A549 (cell line): ENCODE measurements around the gene ARMH3. TPM values are rescaled to one million over a fixed set of nuclear protein-coding genes. Genes with fewer than 3 reads are reported as not detected.

ENCODE experiments used
- ATAC-seq, 2 experiments: fragments of 200-7000 bp in 1 of 2; fragments of >200 bp in 1 of 2; cut with Nextera tagmentation in 1 of 2; cut with Tn5 transposase in 1 of 2; 3 replicates each; pipeline versions ENCODE4 v1.8.0 to v1.9.1; 2018 to 2020; ENCODE audit warnings: mild to moderate bottlenecking in 1 of 2, moderate library complexity in 1 of 2
- CTCF ChIA-PET: fragments of 300-600 bp; sonication (Branson Sonifier 250); formaldehyde crosslinking; extraction: SDS; loops from one replicate; lab custom pipeline; 2021; ENCODE audit warnings: antibody characterized with exemption, inconsistent platforms; lab: Yijun Ruan, JAX
- POLR2A ChIA-PET: fragments of 350-600 bp; formaldehyde crosslinking; extraction: SDS; loops from one replicate; lab custom pipeline; 2021; ENCODE audit warnings: antibody characterized with exemption, inconsistent platforms; lab: Yijun Ruan, JAX
- DNase-seq, 2 experiments: peaks; one replicate each; pipeline versions ENCODE4 v3.0.0 to v3.0.0-alpha.2; 2011 to 2016; ENCODE audit warnings: low read depth in 1 of 2, low spot score in 1 of 2
- FAIRE-seq: peaks from 2 replicates; lab custom pipeline; 2011; peaks lifted over from hg19 to GRCh38; lab: Jason Lieb, UNC
- H3K27ac ChIP-seq, 2 experiments: fragments of >200 bp; sonication (Bioruptor Twin); formaldehyde crosslinking; 3 replicates each; pipeline ENCODE4 v1.5.1; 2016 to 2017
- H3K4me1 ChIP-seq: fragments of >200 bp; sonication (Bioruptor Twin); formaldehyde crosslinking; 3 replicates; pipeline ENCODE4 v1.6.1; 2016
- H3K4me2 ChIP-seq: fragments of >200 bp; sonication (Bioruptor Twin); formaldehyde crosslinking; 3 replicates; pipeline ENCODE4 v1.6.1; 2016
- H3K4me3 ChIP-seq: fragments of >200 bp; sonication (Bioruptor Twin); formaldehyde crosslinking; 3 replicates; pipeline ENCODE4 v1.5.1; 2016
- H3K9me3 ChIP-seq: fragments of >200 bp; sonication (Bioruptor Twin); formaldehyde crosslinking; 3 replicates; pipeline ENCODE4 v1.6.1; 2016
- BCL3 ChIP-seq: fragments of >200 bp; sonication (Bioruptor Twin); formaldehyde crosslinking; IDR thresholded peaks from 3 replicates; pipeline ENCODE4 v1.6.1; 2016
- BHLHE40 ChIP-seq: IDR thresholded peaks from 2 replicates; pipeline ENCODE4 v1.6.1; 2012; ENCODE audit warnings: low read depth, low read length, inconsistent platforms
- CBX2 ChIP-seq: fragments of 200-600 bp; sonication (generic); IDR thresholded peaks from 2 replicates; pipeline ENCODE4 v1.6.1; 2016; ENCODE audit warnings: low read depth, mild to moderate bottlenecking, borderline replicate concordance
- CHD4 ChIP-seq: fragments of 200-600 bp; sonication (generic); IDR thresholded peaks from 2 replicates; pipeline ENCODE4 v1.6.1; 2016; ENCODE audit warnings: antibody characterized with exemption, mild to moderate bottlenecking, borderline replicate concordance
- CTCF ChIP-seq: fragments of >200 bp; sonication (Bioruptor Twin); formaldehyde crosslinking; IDR thresholded peaks from 3 replicates; pipeline ENCODE4 v1.5.1; 2016
- EHMT2 ChIP-seq: fragments of 200-600 bp; sonication (generic); IDR thresholded peaks from 2 replicates; pipeline ENCODE4 v1.6.1; 2016; ENCODE audit warnings: antibody characterized with exemption, low read depth, mild to moderate bottlenecking, moderate library complexity
- EP300 ChIP-seq, 2 experiments: fragments of >200 bp; sonication (Bioruptor Twin); formaldehyde crosslinking; IDR thresholded peaks; 2 replicates in 1 of 2; 3 replicates in 1 of 2; pipeline ENCODE4 v1.6.1; 2016 to 2017
- GATA3 ChIP-seq: IDR thresholded peaks from 2 replicates; pipeline ENCODE4 v1.6.1; 2012; ENCODE audit warnings: borderline replicate concordance
- HES2 ChIP-seq: fragments of >200 bp; sonication (Bioruptor Twin); formaldehyde crosslinking; IDR thresholded peaks from 2 replicates; pipeline ENCODE4 v1.6.1; 2016
- HEYL ChIP-seq: fragments of 250-450 bp; sonication (Bioruptor Pico); IDR thresholded peaks from 2 replicates; pipeline ENCODE4 v1.8.0; 2021; ENCODE audit warnings: mild to moderate bottlenecking, moderate library complexity
- HOXA7 ChIP-seq: fragments of 250-450 bp; sonication (Bioruptor Pico); IDR thresholded peaks from 2 replicates; pipeline ENCODE4 v1.5.0; 2020; ENCODE audit warnings: mild to moderate bottlenecking, moderate library complexity
- HOXB5 ChIP-seq: fragments of 250-450 bp; sonication (Bioruptor Pico); IDR thresholded peaks from 2 replicates; pipeline ENCODE4 v1.5.0; 2020; ENCODE audit warnings: mild to moderate bottlenecking, moderate library complexity
- JUN ChIP-seq, 2 experiments: fragments of >200 bp; sonication (Bioruptor Twin); formaldehyde crosslinking; IDR thresholded peaks; 2 replicates in 1 of 2; 3 replicates in 1 of 2; pipeline ENCODE4 v1.6.1; 2016 to 2017
- KDM1A ChIP-seq: fragments of 200-600 bp; sonication (generic); IDR thresholded peaks from 2 replicates; pipeline ENCODE4 v1.6.1; 2016; ENCODE audit warnings: low read depth, mild to moderate bottlenecking
- KDM5A ChIP-seq: fragments of 200-600 bp; sonication (generic); IDR thresholded peaks from 2 replicates; pipeline ENCODE4 v1.6.1; 2016; ENCODE audit warnings: antibody characterized with exemption, mild to moderate bottlenecking
- MAX ChIP-seq: IDR thresholded peaks from 2 replicates; pipeline ENCODE4 v1.6.1; 2012
- MAZ ChIP-seq: fragments of 150-350 bp; IDR thresholded peaks from 2 replicates; pipeline ENCODE4 v1.6.1; 2014; ENCODE audit warnings: antibody characterized with exemption, low read depth, low read length, borderline replicate concordance
- MYC ChIP-seq: IDR thresholded peaks from 2 replicates; pipeline ENCODE4 v1.6.1; 2012; ENCODE audit warnings: mild to moderate bottlenecking, inconsistent platforms, low read length, improper control_type of control experiment, borderline replicate concordance
- NFE2L2 ChIP-seq: fragments of 150-350 bp; conservative IDR thresholded peaks from 2 replicates; pipeline ENCODE4 v1.6.1; 2014; ENCODE audit warnings: low read length
- NPAS2 ChIP-seq: fragments of 250-450 bp; sonication (Bioruptor Pico); IDR thresholded peaks from 2 replicates; pipeline ENCODE4 v1.8.0; 2022; ENCODE audit warnings: mild to moderate bottlenecking, moderate library complexity, borderline replicate concordance
- NR3C1 ChIP-seq: fragments of >200 bp; sonication (Bioruptor Twin); formaldehyde crosslinking; IDR thresholded peaks from 3 replicates; pipeline ENCODE4 v1.6.1; 2017
- PHF8 ChIP-seq: fragments of 200-600 bp; sonication (generic); IDR thresholded peaks from 2 replicates; pipeline ENCODE4 v1.6.1; 2016; ENCODE audit warnings: low read depth, mild to moderate bottlenecking, antibody characterized with exemption, moderate library complexity, borderline replicate concordance
- POLR2A ChIP-seq: IDR thresholded peaks from 2 replicates; pipeline ENCODE4 v1.6.1; 2012; ENCODE audit warnings: mild to moderate bottlenecking, low read length
- RAD21 ChIP-seq, 2 experiments: fragments of >200 bp in 1 of 2; sonication (Bioruptor Twin) in 1 of 2; formaldehyde crosslinking in 1 of 2; IDR thresholded peaks in 1 of 2; conservative IDR thresholded peaks in 1 of 2; 2 replicates in 1 of 2; 3 replicates in 1 of 2; pipeline ENCODE4 v1.6.1; 2012 to 2018; ENCODE audit warnings: inconsistent platforms in 1 of 2
- RCOR1 ChIP-seq: fragments of 150-350 bp; IDR thresholded peaks from 2 replicates; pipeline ENCODE4 v1.6.1; 2014; ENCODE audit warnings: antibody characterized with exemption, low read length, low read depth
- REST ChIP-seq: fragments of 200-600 bp; sonication (generic); IDR thresholded peaks from 2 replicates; pipeline ENCODE4 v1.6.1; 2016; ENCODE audit warnings: antibody characterized with exemption, mild to moderate bottlenecking, moderate library complexity
- TFCP2L1 ChIP-seq: fragments of 250-450 bp; sonication (Bioruptor Pico); IDR thresholded peaks from 2 replicates; pipeline ENCODE4 v1.5.0; 2021; ENCODE audit warnings: mild to moderate bottlenecking
- TP53 ChIP-seq: fragments of 250-450 bp; sonication (Bioruptor Pico); IDR thresholded peaks from 2 replicates; pipeline ENCODE4 v1.5.0; 2021; ENCODE audit warnings: mild to moderate bottlenecking, moderate library complexity
- USF2 ChIP-seq: fragments of 450-650 bp; IDR thresholded peaks from 2 replicates; pipeline ENCODE4 v1.6.1; 2014; ENCODE audit warnings: antibody characterized with exemption
- ZC3H11A ChIP-seq: fragments of 450-650 bp; IDR thresholded peaks from 2 replicates; pipeline ENCODE4 v1.6.1; 2014; ENCODE audit warnings: antibody characterized with exemption, mild to moderate bottlenecking
- ZFP36 ChIP-seq: fragments of 450-650 bp; IDR thresholded peaks from 2 replicates; pipeline ENCODE4 v1.6.1; 2014; ENCODE audit warnings: borderline replicate concordance; ENCODE audit not compliant: partially characterized antibody
- ZSCAN20 ChIP-seq: fragments of 250-450 bp; sonication (Bioruptor Pico); IDR thresholded peaks from 2 replicates; pipeline ENCODE4 v1.8.0; 2022; ENCODE audit warnings: mild to moderate bottlenecking, moderate library complexity
- WGBS: methylation state at CpG from one replicate; pipeline ENCODE4 v1.1.6; 2017; ENCODE audit errors: missing lambda C conversion rate; 5-methylcytosine and 5-hydroxymethylcytosine counted together
- polyA minus RNA-seq: library from RNA; depleted of rRNA, polyadenylated mRNA; stranded (reverse); fragments of >200 nt; gene quantifications from 2 replicates; pipeline ENCODE4 v1.2.3, GENCODE V29; 2011; rRNA and poly(A)+ RNA removed
- polyA plus RNA-seq, 4 experiments: library from polyadenylated mRNA; depleted of rRNA in 3 of 4; stranded (reverse); fragments of >200 nt; fragmentation: RNase III in 1 of 4; extraction: RNeasy Plus Mini Kit Qiagen cat#74134 plus additional on column Dnase treatment in 1 of 4; gene quantifications; 2 replicates in 3 of 4; 3 replicates in 1 of 4; pipeline ENCODE4 v1.2.3, GENCODE V29; 2011 to 2017

ARMH3 gene
- polyA plus RNA-seq (2011; rRNA removed) (17.3 and 20.1 TPM in 2 replicates), polyA plus RNA-seq (2017; fragmentation: RNase III; extraction: RNeasy Plus Mini Kit Qiagen cat#74134 plus additional on column Dnase treatment) (11.3 to 13.3 TPM (median 12.7 TPM) in 3 replicates), polyA minus RNA-seq (14.4 and 15.7 TPM in 2 replicates)
- 8.7 and 9.8 TPM in 2 replicates for polyA plus RNA-seq (2012; cell fraction: cytosol; rRNA removed)
- 9.4 and 36.5 TPM in 2 replicates for polyA plus RNA-seq (2012; cell fraction: nucleus; rRNA removed)

GRCh38 chr10:102055647-102056419, at the start of gene ARMH3:
Gene ARMH3, minus strand, starts transcription at chr10:102056173. Its CDS starts 16,059 bp downstream, at chr10:102040114.
- H3K27ac ChIP-seq = peak within 1 kb of the TSS; percentile 93 to 95
- peaks cover 31% of the 10 kb centered on the region for H3K4me1 ChIP-seq
- DNase-seq (peak; percentile 99), ATAC-seq (peak; percentile 98), FAIRE-seq (peak; percentile 90)
- peak within 1 kb of the TSS; percentile 87 for H3K4me3 ChIP-seq
- no peaks in the 10 kb centered on the region for H3K9me3 ChIP-seq
- ChIA-PET CTCF (interaction anchor here (0.6 to 3.3 kb wide), 6 partner anchors 10 to 791 kb away, joined by 3 to 18 read pairs (median 4); no protein-coding TSS in a partner anchor), POLR2A (interaction anchor here (0.6 to 1.8 kb wide), 6 partner anchors 10 to 238 kb away, joined by 3 to 9 read pairs (median 4); partner anchors contain the start of genes HPS6 and OGA)
- WGBS = 1% methylated on average over 44 of the region's 79 CpGs
- H3K4me2 ChIP-seq = peak within 1 kb of the TSS; percentile 96
- no peak for TF ChIP-seq MYC
- TF ChIP-seq MAX = peak; percentile 87
- peak; percentile 33 for TF ChIP-seq POLR2A
- TF ChIP-seq HEYL (CRISPR knock-in tag) = no peak
- no peak for TF ChIP-seq CBX2
- peak; percentile 23; the same call in 1 of the 2 replicates for TF ChIP-seq REST
- TF ChIP-seq EHMT2 = no peak
- TF ChIP-seq MAZ = 0 out of 2 replicates have a peak, but pooled peaks have one; percentile 30
- TF ChIP-seq KDM1A = no peak
- TF ChIP-seq RAD21 (conservative IDR thresholded peaks at IDR 0.05 in 1 of 2, IDR thresholded peaks at IDR 0.05 in 1 of 2) = no peak
- no peak for TF ChIP-seq EP300 (IDR thresholded peaks at IDR 0.05)
- TF ChIP-seq NR3C1 = no peak
- no peak for TF ChIP-seq USF2
- no peak for TF ChIP-seq ZSCAN20 (CRISPR knock-in tag)
- no peak for TF ChIP-seq RCOR1
- peak; percentile 85; the same call in 1 of the 3 replicates for TF ChIP-seq BCL3
- TF ChIP-seq GATA3 = 0 out of 2 replicates have a peak, but pooled peaks have one; percentile 36
- TF ChIP-seq TFCP2L1 = no peak
- TF ChIP-seq HOXA7 (CRISPR knock-in tag) = no peak
- TF ChIP-seq NFE2L2 = no peak
- TF ChIP-seq PHF8 = peak; percentile 85; the same call in 1 of the 2 replicates
- TF ChIP-seq JUN (IDR thresholded peaks at IDR 0.05) = peak in 1 of 2 experiments; percentile 90; a peak in 4 of 5 replicates
- no peak for TF ChIP-seq NPAS2 (CRISPR knock-in tag)
- no peak for TF ChIP-seq ZC3H11A
- TF ChIP-seq CTCF = no peak
- TF ChIP-seq HES2 = no peak
- no peak for TF ChIP-seq CHD4
- TF ChIP-seq ZFP36 = no peak
- TF ChIP-seq BHLHE40 = no peak
- TF ChIP-seq HOXB5 (CRISPR knock-in tag) = no peak
- TF ChIP-seq KDM5A = no peak
- TF ChIP-seq TP53 (CRISPR knock-in tag) = no peak
